Measurements from ENCODE around the gene DEDD2. TPM values are rescaled to one million over a fixed set of nuclear protein-coding genes. Genes with fewer than 3 reads are reported as not detected.

Gene DEDD2
- total RNA-seq, 6 donors from 2014 or later: 38.6 to 154 (median 51.2) TPM

GRCh38 chr19:42244347-42245220 lies 27.1 kb upstream of the DEDD2 start:
- WGBS, 2 donors: 2% methylated on average over 37 to 45 of the region's 45 CpGs
- Histone ChIP-seq H3K4me1 (peaks cover 29 to 66% (median 47%) of the 10 kb centered on the region in 4 donors), H3K36me3 (peaks cover 0 to 23% (median 18%) of the 10 kb centered on the region in 4 donors), H3K4me3 (peak overlapping the region; percentile 42 to 98 (median 92)), H3K27ac (peak overlapping the region; percentile 85 to 96 (median 91)), H3K9me3 (no peaks in the 10 kb centered on the region), H3K27me3 (no peaks in the 10 kb centered on the region)
- DNase-seq: peak; percentile 96 to 97
- ATAC-seq (ENCODE audit: low FRiP score in 2 of 2): peak; percentile 78 to 82
- peak; percentile 41 to 79 (median 64) for TF ChIP-seq CTCF (IDR thresholded peaks at IDR 0.05)
- peak in 1 of 4 donors; percentile 48 for TF ChIP-seq EP300 (IDR thresholded peaks at IDR 0.05)
- peak; percentile 74 to 84 for TF ChIP-seq POLR2AphosphoS5 (IDR thresholded peaks at IDR 0.05)
- peak in 3 of 4 donors; percentile 36 to 73 (median 47) for TF ChIP-seq POLR2A (IDR thresholded peaks at IDR 0.05)

GRCh38 chr19:42242512-42243409 lies 25.3 kb upstream of the DEDD2 start, which contains the start of gene GSK3A:
Gene GSK3A (minus strand): TSS chr19:42242602. CDS start chr19:42242465, 137 bp downstream.
- peaks cover 29 to 62% (median 42%) of the 10 kb centered on the region in 4 donors for H3K4me1 ChIP-seq
- TF ChIP-seq POLR2AphosphoS5 (IDR thresholded peaks at IDR 0.05) (peak; percentile 87 to 97), POLR2A (IDR thresholded peaks at IDR 0.05) (peak in 3 of 4 donors; percentile 48 to 92 (median 86)), EP300 (IDR thresholded peaks at IDR 0.05) (peak in 1 of 4 donors; percentile 56), CTCF (IDR thresholded peaks at IDR 0.05) (peak in 3 of 6 experiments; percentile 13 to 16 (median 13))
- H3K27me3 ChIP-seq: no peaks in the 10 kb centered on the region
- peak; percentile 93 to 96 for ATAC-seq (ENCODE audit: low FRiP score in 2 of 2)
- H3K9me3 ChIP-seq: no peaks in the 10 kb centered on the region
- 1% methylated on average over 38 to 64 of the region's 76 CpGs for WGBS, 2 donors
- DNase-seq: peak; percentile 99
- peak within 1 kb of the TSS; percentile 46 to 98 (median 92) for H3K4me3 ChIP-seq
- peaks cover 0 to 21% (median 2%) of the 10 kb centered on the region in 4 donors for H3K36me3 ChIP-seq
- H3K27ac ChIP-seq: peak within 1 kb of the TSS; percentile 85 to 96 (median 91)

GRCh38 chr19:42242069-42242511 lies 24.6 kb upstream of the DEDD2 start:
- Histone ChIP-seq H3K4me1 (peaks cover 29 to 62% (median 42%) of the 10 kb centered on the region in 4 donors), H3K27me3 (no peaks in the 10 kb centered on the region), H3K9me3 (no peaks in the 10 kb centered on the region), H3K27ac (peak overlapping the region; percentile 85 to 96 (median 91)), H3K4me3 (peak overlapping the region; percentile 38 to 98 (median 92)), H3K36me3 (peaks cover 0 to 26% (median 3%) of the 10 kb centered on the region in 4 donors)
- no peak for DNase-seq
- no peak for ATAC-seq (ENCODE audit: low FRiP score in 2 of 2)
- TF ChIP-seq EP300 (IDR thresholded peaks at IDR 0.05) (no peak), CTCF (IDR thresholded peaks at IDR 0.05) (peak in 1 of 6 experiments; percentile 20), POLR2A (IDR thresholded peaks at IDR 0.05) (peak in 1 of 4 donors; percentile 49)
- WGBS, 2 donors: 1 to 2% methylated on average over 15 to 25 of the region's 49 CpGs

GRCh38 chr19:42241279-42241678 lies 23.8 kb upstream of the DEDD2 start:
- WGBS, 2 donors: 95 to 100% methylated on average over 3 of the region's 3 CpGs
- H3K4me1 ChIP-seq: peaks cover 29 to 59% (median 37%) of the 10 kb centered on the region in 4 donors
- H3K27ac ChIP-seq: peak overlapping the region in 2 of 4 donors; percentile 92 to 96
- H3K4me3 ChIP-seq: peak overlapping the region in 3 of 4 donors; percentile 89 to 98 (median 95)
- no peak for DNase-seq
- H3K9me3 ChIP-seq: no peaks in the 10 kb centered on the region
- H3K36me3 ChIP-seq: peaks cover under 1 to 31% (median 9%) of the 10 kb centered on the region in 4 donors
- TF ChIP-seq POLR2AphosphoS5 (IDR thresholded peaks at IDR 0.05) (no peak), CTCF (IDR thresholded peaks at IDR 0.05) (no peak), EP300 (IDR thresholded peaks at IDR 0.05) (no peak), POLR2A (IDR thresholded peaks at IDR 0.05) (no peak)
- no peak for ATAC-seq (ENCODE audit: low FRiP score in 2 of 2)
- H3K27me3 ChIP-seq: no peaks in the 10 kb centered on the region

Measured in upper lobe of left lung (tissue), 6 donors.